Tongue (tissue), 2 donors: ENCODE results near the gene ZNF432. TPM values are rescaled to one million over a fixed set of nuclear protein-coding genes. Genes with fewer than 3 reads are reported as not detected.
"Not testable (repeated sequence)": the region's sequence is repeated elsewhere in the genome, so short reads cannot be mapped to it uniquely, and the experiment has no call there.

Experiments
- DNase-seq: peaks from one replicate; pipeline ENCODE4 v3.0.0-alpha.2; 2015
- total RNA-seq: library from RNA; depleted of rRNA; stranded (reverse); fragments of >200 nt; gene quantifications from one replicate; pipeline ENCODE4 v1.2.3, GENCODE V29; 2014

Gene ZNF432
- 14.9 TPM for total RNA-seq

DNA sequence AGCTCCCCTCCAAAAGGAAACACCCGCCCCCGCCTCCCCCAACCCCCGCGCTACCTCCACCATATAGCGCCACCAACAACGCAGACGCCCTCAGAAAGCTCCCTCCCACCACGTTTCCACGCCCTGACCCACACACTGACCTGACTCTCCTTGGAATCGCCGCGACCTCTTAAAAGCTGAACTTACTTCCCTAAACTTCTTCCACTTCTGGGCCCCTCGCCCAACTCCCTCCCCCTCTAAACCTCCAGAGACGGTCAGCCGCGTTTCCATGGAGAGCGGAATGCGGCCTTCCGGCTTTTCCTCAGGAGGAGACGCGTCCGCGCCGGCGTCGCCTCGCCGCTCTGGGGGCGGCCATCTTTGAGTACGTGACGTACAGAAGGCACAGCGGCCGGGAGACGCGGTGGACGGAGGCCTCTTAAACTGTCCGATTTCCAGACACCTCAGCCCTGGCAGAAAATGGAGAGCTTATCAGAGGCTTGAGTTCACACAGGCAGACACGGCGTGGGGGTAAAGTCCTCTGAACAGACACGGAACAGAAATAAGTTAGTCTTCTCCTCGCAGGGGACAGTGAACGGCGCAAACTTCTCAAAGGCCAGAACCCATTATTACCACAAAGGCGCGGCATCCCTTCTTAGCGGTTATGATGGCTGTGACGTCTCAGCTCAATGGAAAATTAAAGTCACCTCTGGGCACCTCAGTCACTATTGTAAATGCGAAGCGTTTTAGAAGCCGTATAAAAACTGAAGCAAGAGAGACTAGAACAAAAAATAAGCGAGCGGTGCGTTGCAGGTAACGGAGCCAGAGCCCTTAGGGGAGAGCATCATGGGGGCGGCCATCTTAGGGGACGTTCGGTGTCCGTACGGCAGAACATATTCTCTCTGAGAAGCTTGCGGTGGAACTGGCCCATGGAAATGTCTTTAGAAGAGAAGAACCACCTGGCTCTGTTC, at the start of gene ZNF432:
Gene ZNF432, minus strand, starts transcription at position 284 of the 947 bp plus-strand sequence. CDS start 1,970 bp downstream, outside the sequence.
- DNase-seq: peak; percentile 98

DNA sequence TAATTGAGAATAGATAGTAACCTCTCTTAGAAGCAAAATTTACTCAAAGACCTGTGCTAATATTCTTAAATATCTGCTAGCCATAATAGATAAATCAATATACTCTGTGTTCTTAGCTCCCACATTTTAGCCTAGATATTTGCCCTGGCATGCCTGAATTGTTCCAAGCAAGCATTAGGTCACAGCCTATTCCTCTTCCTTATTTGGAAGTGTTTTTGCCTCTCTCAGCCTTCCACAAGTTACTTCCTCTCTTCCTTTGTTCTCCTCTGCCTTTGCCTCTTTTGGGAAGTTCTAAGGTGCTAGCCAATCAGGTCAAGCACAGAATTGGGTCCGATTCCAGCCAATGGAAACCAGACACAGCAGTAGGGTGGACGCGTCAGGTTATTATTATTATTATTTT, 47.8 kb upstream of the ZNF432 start:
- not testable (repeated sequence) for DNase-seq

DNA sequence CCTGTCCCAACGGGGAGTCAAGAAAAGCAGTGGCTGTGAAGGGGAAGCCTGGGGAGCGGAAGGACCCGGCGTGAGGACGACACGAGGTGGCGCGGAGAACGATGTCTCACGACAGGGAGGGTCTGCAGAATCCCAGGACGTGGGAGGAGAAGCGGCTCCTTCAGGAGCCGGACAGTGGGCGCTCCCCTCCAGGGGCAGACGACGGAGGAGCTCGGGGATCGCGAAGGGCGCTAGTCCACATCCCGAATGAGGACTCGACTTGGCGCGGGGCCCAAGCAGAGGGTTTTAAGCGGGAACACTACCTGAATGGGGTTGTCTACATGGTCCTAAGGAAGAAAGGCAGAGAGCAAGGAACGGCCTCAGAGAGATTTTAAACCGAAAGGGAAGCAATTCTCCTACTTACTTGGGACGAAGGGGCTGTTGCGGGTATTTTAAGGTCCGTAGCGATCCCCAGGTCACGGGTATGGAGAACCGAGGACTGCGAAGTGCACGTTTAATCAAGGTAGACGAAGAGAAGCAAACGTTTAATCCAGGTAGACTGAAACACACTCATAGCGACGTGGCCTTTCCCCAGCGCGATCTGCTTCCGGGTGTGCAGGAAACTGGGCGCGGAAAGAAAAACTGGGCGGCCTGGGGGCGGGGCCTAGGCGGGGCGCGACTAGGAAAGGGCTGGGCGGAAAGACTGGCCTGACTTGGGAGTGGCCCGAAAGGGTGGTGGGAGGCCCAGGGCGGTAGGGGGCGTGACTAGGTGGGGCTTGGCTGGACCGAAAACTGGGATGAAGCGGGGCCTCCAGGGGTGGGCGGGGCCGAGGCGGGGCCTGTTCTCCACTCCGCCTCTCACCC, 46.8 kb upstream of the ZNF432 start, which contains the start of gene ZNF841:
Gene ZNF841, minus strand, starts transcription at position 594 of the 843 bp plus-strand sequence. CDS start 10,964 bp downstream, outside the sequence.
- peak; percentile 96 for DNase-seq

DNA sequence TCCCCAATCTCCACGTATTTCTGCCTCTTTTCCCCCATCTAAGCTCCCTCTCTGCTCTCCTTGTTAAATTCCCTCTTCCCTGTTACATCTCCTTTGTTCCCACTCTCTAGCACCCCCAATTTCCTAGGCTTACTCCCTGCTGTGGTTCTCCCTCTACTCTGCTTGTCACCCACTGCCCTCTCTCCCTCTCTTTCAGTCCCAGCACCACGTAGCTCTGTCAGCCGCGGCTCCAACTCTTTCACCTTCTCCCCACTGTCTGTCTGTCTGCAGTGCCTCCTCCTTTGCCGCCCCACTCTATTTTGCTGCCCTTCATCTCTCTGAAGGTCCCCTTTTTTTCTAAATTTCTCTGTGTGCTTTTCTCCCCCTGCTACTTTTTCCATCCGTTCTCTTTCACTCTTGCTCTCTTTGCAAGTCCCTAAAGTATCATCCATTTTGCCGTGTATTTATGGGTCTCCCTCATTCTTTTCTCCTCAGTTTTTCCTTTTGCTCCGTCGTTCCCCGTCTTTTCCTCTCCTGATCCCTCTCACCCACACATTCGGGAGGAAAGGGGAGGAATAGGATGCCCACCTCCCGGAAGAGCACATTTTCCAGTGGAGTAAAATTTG, 46.0 kb upstream of the ZNF432 start:
- peak; percentile 8 for DNase-seq

DNA sequence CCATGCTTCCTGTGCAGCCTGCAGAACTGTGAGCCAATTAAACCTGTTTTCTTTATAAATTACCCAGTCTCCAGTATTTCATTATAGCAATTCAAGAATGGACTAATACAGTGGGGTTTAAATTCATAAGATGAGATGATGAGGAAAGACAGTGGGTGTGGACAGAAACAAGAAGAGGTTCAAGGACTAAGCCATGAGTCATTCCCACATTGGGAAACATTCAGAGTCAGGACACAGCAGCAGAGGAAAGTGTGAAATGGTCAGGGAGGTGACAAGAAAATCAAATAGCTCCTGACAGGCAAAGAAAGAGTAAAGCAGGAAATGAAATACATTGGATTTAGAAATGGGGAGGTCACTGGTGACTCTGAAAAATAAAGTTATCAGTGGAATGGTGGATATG, 37.8 kb upstream of the ZNF432 start:
- DNase-seq: no peak

DNA sequence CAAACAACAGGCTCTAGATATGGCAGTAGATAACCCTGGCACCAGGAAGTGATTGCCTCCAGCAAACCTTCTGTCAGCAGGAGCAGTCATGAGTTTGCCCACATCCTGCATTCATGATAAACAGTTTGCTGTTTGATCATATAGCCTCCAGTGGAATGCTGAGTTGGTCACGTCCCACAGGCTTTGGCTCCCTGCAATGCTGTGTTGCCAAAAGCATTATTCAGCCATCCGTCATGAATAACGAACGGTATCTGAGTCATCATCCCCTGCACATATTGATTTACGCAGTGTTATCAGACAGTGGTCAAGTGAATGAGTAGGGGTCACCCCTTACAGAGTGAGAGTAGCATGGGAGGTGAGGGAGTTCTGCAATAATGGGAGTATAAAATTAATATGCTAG, 21.9 kb upstream of the ZNF432 start:
- no peak for DNase-seq

DNA sequence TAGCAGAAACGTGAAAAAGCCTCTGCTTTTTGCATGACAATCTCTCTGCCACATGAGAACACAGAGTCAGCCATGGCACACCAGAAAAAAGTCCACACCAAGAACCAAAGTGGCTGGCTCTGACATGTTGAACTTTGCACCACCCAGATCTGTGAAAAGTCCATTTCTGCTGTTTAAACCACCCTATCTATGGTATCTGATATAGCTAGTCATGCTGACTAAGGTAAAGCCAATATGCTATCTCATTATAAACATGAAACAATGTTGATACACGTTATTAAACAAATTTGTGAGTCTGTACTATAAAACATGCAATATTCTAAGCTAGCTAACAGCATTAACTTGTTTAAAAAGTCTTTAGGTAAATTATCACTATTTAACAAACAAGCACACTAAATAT, 21.0 kb upstream of the ZNF432 start:
- no peak for DNase-seq

DNA sequence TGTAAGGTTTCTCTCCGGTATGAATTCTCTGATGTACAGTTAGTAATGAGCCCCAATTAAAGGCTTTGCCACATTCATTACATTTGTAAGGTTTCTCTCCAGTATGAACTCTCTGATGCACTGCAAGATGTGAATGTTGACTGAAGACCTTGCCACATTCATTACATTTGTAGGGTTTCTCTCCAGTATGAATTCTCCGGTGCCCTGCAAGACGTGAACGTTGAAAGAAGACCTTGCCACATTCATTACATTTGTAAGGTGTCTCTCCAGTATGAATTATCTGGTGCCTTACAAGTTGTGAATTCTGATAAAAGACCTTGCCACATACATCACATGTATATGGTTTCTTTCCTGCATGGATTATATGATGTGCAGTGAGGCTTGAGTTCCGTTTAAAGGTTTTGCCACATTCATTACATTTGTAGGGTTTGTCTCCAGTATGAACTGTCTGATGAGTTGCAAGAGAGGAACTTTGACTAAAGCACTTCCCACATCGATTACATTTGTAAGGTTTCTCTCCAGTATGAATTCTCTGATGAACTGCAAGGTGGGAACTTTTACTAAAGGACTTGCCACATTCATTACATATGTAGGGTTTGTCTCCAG, 17.7 kb upstream of the ZNF432 start:
- no peak for DNase-seq

DNA sequence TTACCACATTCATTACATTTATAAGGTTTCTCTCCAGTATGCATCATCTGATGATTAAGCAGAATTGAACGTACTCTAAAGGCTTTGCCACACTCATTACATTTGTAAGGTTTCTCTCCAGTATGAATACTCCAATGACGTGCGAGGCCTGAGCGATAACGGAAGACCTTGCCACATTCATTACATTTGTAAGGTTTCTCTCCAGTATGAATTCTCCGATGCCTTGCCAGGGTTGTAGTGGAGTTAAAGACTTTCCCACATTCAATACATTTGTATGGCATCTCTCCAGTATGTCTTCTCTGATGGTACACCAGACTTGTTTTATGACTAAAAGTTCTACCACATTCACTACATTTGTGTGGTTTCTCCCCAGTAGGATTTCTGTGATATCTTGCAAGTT, 16.8 kb upstream of the ZNF432 start:
- DNase-seq: no peak

DNA sequence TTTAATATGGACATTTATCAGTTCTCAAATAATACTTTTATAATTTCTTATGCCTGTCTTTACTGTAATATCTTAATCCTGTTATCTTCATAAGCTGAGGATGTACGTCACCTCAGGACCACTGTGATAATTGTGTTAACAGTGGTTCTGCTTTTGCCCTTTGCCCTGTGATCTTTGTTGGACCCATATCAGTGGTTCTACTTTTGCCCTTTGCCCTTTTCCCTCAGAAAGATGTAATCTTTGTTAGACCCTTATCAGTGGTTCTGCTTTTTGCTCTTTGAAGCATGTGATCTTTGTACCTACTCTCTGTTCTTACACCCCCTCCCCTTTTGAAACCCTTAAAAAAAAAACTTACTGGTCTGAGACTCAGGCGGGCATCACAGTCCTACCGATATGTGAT, 7.8 kb upstream of the ZNF432 start:
- not testable (repeated sequence) for DNase-seq

DNA sequence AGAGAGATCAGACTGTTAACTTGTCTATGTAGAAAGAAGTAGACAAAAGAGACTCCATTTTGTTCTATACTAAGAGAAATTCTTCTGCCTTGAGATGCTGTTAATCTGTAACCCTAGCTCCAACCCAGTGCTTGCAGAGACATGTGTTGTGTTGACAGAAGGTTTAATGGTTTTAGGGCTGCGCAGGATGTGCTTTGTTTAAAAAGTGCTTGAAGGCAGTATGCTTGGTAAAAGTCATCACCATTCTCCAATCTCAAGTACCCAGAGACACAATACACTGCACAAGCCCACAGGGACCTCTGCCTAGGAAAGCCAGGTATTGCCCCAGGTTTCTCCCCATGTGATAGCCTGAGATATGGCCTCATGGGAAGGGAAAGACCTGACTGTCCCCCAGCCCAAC, 3.1 kb upstream of the ZNF432 start:
- DNase-seq: not testable (repeated sequence)

DNA sequence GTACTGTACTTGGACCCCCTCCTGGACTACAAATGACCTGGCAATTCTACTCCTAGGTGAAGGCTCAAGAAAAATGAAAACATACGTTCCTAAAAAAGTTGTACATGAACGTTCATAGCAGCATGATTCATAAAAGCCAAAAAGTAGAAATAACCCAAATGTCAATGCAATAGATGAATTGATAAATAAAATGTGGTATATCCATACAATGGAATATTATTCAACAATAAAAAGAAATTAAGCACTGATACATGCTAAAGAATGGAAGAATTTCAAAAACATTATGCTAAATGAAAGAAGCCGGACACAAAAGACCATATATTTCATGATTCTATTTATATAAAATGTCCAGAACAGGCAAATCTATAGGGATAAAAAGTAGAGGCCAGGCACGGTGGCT, 9.5 kb downstream of the ZNF432 start:
- DNase-seq: no peak

DNA sequence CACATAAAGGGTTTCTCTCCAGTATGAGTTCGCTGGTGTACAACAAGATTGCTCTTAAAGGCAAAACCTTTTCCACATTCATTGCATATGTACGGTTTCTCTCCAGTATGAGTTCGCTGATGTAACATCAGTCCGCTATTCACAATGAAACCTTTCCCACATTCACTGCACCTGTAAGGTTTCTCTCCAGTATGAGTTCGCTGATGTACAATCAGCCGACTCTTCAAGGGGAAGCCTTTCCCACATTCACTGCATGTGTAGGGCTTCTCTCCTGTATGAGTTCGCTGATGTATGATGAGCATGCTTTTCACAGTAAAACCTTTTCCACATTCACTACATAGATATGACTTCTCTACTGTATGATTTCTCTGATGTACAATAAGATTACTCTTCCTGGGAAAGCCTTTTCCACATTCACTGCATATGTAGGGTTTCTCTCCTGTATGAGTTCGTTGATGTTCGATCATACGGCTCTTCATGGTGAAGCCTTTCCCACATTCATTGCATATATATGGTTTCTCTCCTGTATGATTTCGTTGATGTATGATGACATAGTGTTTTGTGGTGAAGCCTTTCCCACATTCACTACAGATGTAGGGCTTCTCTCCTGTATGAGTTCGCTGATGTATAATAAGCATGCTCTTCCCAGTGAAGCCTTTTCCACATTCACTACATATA, 14.4 kb downstream of the ZNF432 start:
- no peak for DNase-seq

DNA sequence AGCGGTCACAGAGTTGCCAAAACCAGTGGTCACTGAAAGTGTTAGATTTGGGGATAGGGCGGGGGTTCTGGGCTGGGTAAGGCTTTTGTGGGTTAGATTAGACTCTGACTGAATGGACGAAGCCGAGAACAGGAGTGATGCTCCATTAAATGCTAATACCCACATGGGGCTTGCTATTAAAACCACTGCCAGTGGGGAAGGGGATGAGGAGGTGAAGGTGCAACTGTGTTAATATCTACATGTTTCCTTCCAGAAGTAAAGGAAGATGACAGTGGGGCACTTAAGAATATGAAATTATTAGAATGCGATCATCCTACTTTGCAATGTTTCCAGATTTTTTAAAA, 19.9 kb downstream of the ZNF432 start:
- no peak for DNase-seq

DNA sequence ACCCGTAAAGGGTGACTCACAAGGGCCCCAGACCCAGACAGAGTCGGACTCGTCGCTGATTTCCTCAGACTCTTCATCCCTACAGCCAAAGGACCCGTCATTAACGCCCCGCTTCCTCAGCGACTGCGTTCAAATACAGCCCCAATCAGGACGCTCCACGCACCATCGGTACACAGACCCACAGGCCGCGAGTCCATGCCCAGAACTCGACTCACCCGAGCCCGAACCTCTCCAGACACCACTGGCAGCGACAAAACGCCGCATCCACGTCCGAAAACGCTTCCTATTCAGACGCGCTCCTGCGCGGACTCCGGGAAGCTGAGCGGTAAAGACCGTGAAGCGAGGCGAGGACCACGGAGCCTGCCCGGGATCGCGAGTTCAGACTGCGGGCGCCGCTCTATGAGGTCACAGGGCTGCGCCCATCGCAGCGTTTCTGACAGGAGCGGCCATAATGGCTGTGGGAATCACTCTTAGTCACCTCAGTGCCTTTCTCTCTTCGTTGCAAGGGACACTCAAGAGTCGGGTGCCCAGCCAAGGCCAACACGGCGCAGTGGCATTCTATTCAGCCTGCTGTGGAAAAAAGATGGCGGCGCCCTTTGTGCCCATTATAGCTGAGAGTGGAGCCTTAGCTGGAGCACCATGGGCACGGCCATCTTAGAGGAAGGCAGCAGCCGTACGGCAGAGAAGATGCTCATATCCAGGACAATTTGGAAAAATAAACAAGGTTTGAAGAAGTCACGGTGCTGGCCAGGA, 20.4 kb downstream of the ZNF432 start, which contains the start of gene ZNF614:
Gene ZNF614, minus strand, starts transcription at position 353 of the 753 bp plus-strand sequence. CDS start 2,634 bp downstream, outside the sequence.
- DNase-seq: peak; percentile 96

DNA sequence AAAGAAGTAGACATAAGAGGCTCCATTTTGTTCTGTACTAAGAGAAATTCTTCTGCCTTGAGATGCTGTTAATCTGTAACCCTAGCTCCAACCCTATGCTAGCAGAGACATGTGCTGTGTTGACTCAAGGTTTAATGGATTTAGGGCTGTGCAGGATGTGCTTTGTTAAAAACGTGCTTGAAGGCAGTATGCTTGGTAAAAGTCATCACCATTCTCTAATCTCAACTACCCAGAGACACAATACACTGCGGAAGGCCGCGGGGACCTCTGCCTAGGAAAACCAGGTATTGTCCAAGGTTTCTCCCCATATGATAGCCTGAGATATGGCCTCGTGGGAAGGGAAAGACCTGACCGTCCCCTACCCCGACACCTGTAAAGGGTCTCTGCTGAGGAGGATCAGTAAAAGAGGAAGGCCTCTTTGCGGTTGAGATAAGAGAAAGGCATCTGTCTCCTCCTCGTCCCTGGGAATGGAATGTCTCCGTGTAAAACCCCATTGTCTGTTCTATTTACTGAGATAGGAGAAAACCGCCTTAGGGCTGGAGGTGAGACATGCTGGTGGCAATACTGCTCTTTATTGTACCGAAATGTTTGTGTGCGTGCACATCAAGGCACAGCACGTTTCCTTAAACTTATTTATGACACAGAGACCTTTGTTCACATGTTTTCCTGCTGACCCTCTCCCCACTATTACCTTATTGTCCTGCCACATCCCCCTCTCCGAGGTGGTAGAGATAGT, 22.2 kb downstream of the ZNF432 start:
- peak; percentile 15 for DNase-seq

DNA sequence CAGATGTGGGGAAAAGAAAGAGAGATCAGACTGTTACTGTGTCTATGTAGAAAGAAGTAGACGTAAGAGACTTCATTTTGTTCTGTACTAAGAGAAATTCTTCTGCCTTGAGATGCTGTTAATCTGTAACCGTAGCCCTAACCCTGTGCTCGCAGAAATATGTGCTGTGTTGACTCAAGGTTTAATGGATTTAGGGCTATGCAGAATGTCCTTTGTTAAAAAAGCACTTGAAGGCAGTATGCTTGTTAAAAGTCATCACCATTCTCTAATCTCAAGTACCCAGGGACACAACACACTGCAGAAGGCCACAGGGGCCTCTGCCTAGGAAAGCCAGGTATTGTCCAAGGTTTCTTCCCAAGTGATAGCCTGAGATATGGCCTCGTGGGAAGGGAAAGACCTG, 24.2 kb downstream of the ZNF432 start:
- not testable (repeated sequence) for DNase-seq

DNA sequence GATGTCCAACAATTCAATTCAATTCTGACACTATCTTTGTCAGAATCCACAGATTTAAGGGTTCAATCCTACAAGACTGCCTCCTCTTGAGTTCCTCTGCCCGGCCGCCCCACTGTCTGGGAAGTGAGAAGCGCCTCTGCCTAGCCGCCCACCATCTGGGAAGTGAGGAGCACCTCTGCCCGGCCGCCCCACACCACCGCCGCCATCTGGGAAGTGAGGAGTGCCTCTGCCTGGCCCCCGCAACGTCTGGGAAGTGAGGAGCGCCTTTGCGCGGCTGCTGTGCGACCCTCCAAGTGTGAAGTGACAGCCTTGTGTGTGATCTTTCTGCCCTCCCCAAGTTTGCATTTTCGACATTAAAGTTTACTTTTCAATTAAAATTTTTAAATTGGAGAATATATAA, 26.4 kb downstream of the ZNF432 start:
- DNase-seq: no peak

DNA sequence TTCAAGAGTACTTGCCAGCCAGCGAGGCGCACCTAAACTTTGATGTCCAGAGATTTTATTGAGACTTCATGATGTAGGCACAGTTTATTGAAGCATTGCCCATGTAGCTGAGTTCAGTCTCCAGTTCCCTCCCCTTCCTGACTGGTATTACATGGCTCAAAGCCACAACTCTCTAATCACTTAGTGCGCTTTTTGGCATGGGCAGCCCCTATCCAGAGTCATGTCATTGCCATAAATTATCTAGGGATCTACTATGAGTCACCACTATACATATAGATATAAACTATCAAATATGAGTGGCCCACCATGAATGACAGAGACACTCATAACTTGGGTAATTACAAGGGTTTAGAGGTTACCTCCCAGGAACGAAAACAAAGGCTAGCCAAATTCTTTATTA, 28.1 kb downstream of the ZNF432 start:
- no peak for DNase-seq

DNA sequence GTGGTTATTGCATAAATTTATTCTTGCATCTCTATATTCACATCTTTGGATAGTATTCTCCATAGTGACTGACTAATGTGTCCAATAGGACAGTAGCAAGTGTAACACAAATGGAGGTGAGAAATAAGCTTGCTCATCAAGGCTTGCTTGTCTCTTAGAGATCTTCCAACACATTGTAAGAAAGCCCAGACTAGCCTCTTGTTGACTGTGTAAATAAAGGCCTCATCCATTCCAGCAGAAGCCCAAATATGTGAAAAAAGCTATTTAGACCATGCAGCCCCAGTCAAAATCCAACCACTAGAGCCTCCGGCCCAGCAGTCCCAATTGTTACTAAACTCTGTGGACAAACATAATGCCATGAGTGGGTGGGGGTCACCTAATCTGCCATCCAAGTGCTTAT, 38.0 kb downstream of the ZNF432 start:
- no peak for DNase-seq
